WERI-Rb-1 (cell line): ENCODE measurements around the gene ELOVL6.

Source experiments
- DNase-seq: peaks from one replicate; pipeline ENCODE4 v3.0.0-alpha.2; 2020
- H3K27ac ChIP-seq: fragments of 250-450 bp; sonication (Bioruptor Pico); 2 replicates; pipeline ENCODE4 v1.5.1; 2020; ENCODE audit warnings: mild to moderate bottlenecking, moderate library complexity
- H3K27me3 ChIP-seq: fragments of 250-450 bp; sonication (Bioruptor Pico); 2 replicates; pipeline ENCODE4 v1.5.1; 2021; ENCODE audit warnings: mild to moderate bottlenecking, low read depth, moderate library complexity; ENCODE audit not compliant: insufficient read depth, severe bottlenecking
- H3K36me3 ChIP-seq: fragments of 250-450 bp; sonication (Bioruptor Pico); 2 replicates; pipeline ENCODE4 v1.5.1; 2020; ENCODE audit warnings: mild to moderate bottlenecking, moderate library complexity
- H3K4me3 ChIP-seq: 2 replicates; pipeline ENCODE4 v1.5.1; 2011; ENCODE audit warnings: low read depth, mild to moderate bottlenecking, control low read depth, low read length
- H3K9me3 ChIP-seq: fragments of 250-450 bp; sonication (Bioruptor Pico); 2 replicates; pipeline ENCODE4 v1.5.1; 2021; ENCODE audit warnings: mild to moderate bottlenecking, moderate library complexity; ENCODE audit not compliant: severe bottlenecking
- TF ChIP-seq, protein P1 (sequence below): IDR thresholded peaks from 2 replicates; pipeline ENCODE4 v1.5.1; 2011; ENCODE audit warnings: low read depth, mild to moderate bottlenecking, control low read depth, inconsistent platforms, low read length

Gene ELOVL6

DNA sequence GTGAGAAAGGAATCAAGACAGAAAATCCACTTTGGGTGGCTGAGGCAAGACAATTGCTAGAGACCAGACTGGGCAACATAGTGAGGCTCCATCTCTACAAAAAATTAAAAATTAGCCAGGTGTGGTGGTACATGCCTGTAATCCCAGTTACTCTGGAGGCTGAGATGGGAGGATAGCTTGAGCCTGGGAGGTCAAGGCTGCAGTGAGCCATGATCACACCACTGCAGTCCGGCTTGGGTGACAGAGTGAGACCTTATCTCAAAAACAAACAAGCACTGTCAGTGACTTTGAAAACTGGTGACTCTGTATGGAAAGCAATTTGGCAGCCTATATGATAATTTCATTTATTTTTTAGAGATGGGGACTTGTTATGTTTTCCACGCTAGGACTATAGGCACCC, 2.3 kb upstream of the ELOVL6 start:
- H3K36me3 ChIP-seq = peaks cover 3% of the 10 kb centered on the region
- H3K27me3 ChIP-seq = no peaks in the 10 kb centered on the region
- DNase-seq = no peak
- H3K27ac ChIP-seq = no peak overlapping the region
- TF ChIP-seq, protein P1, sequence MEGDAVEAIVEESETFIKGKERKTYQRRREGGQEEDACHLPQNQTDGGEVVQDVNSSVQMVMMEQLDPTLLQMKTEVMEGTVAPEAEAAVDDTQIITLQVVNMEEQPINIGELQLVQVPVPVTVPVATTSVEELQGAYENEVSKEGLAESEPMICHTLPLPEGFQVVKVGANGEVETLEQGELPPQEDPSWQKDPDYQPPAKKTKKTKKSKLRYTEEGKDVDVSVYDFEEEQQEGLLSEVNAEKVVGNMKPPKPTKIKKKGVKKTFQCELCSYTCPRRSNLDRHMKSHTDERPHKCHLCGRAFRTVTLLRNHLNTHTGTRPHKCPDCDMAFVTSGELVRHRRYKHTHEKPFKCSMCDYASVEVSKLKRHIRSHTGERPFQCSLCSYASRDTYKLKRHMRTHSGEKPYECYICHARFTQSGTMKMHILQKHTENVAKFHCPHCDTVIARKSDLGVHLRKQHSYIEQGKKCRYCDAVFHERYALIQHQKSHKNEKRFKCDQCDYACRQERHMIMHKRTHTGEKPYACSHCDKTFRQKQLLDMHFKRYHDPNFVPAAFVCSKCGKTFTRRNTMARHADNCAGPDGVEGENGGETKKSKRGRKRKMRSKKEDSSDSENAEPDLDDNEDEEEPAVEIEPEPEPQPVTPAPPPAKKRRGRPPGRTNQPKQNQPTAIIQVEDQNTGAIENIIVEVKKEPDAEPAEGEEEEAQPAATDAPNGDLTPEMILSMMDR = no peak
- no peak overlapping the region for H3K4me3 ChIP-seq
- H3K9me3 ChIP-seq = no peaks in the 10 kb centered on the region

DNA sequence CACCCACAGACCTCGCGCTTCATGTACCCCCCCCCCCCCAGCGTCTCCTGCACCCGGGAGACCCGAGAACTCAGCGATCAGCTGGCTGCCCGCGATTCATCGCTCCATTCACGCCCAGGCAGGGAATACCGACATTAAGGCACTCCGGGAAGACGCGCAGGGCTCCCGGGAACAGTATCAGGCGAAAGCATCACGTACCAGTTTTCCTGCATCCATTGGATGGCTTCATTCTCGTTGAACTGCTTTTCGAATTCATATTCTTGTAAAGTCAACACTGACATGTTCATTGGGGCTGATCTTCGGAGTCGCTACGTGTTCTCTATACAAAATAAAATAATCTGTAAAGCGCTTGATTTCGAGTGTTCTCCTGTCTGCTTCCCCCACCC, 373 bp downstream of the ELOVL6 start:
- TF ChIP-seq, protein P1 = no peak
- H3K27ac ChIP-seq = peak overlapping the region; percentile 88
- DNase-seq = peak; percentile 35

DNA sequence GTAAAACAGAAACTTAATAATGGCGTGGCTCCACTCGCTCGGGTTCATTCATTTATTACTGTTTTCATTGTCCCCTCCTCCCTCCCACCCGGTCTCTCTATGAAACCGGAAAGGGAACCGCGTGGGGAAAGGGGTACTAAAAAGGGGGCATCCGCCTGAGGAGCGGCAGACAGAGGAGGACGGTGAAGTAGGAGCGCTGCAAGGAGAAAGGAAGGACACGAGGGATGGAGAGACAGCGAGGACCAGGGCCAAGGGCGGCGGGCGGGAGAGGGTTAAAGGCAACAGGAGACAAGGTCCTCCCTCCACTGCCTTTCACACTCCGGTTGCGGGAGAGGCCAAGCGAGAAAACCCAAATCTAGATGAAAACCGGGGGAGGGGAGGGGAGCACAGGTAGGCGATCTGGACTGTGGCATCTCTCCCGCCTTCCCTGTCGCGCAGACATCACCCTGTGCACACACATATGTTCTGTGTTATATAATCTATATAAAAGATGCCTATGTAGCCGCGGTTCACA, 829 bp downstream of the ELOVL6 start:
- H3K27me3 ChIP-seq = no peaks in the 10 kb centered on the region
- peak; percentile 59 for DNase-seq
- H3K36me3 ChIP-seq = peaks cover 19% of the 10 kb centered on the region
- H3K27ac ChIP-seq = peak overlapping the region; percentile 88
- no peaks in the 10 kb centered on the region for H3K9me3 ChIP-seq
- TF ChIP-seq, protein P1 = no peak
- H3K4me3 ChIP-seq = peak overlapping the region; percentile 87

More for the DNA sequence above, 373 bp downstream of the ELOVL6 start:
- Histone ChIP-seq H3K4me3 (peak overlapping the region; percentile 87), H3K9me3 (no peaks in the 10 kb centered on the region), H3K36me3 (peaks cover 15% of the 10 kb centered on the region), H3K27me3 (no peaks in the 10 kb centered on the region)

DNA sequence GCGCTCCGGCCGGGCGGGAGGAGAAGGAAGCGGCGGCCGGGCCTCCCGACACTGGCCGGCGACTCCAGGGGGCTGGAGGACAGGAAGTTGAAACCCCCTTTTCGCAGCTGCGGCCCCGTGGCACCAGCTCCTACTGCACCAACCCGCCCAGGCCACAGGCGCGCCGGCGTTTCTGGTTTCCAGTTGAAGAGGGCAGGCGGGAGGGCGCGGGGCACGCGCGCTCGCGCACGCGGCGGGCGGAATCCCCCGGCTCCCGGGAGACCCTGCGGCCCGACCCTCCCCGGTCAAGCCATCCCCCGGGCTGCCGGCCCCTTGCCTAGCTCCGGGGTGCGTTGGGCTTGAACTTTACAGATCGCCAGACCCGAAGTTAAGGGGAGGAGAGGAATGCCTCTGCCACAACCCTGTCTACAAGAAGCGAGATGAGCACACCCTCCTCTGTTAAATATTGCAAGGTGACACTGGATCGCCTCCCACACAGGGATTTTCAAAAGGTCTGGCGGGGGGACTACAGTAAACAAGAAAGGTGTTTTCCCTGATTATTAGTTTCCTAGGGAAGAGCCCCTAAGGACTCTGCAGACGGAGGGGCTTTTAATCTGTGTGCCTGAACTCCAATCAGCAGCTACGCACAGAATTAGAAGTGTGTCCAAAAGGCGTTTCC, 1.4 kb downstream of the ELOVL6 start:
- H3K4me3 ChIP-seq = peak overlapping the region; percentile 87
- peak; percentile 72 for DNase-seq
- H3K27ac ChIP-seq = peak overlapping the region; percentile 88
- H3K9me3 ChIP-seq = no peaks in the 10 kb centered on the region
- H3K27me3 ChIP-seq = no peaks in the 10 kb centered on the region
- TF ChIP-seq, protein P1 = 0 out of 2 replicates have a peak, but pooled peaks have one; percentile 2
- H3K36me3 ChIP-seq = peaks cover 19% of the 10 kb centered on the region

DNA sequence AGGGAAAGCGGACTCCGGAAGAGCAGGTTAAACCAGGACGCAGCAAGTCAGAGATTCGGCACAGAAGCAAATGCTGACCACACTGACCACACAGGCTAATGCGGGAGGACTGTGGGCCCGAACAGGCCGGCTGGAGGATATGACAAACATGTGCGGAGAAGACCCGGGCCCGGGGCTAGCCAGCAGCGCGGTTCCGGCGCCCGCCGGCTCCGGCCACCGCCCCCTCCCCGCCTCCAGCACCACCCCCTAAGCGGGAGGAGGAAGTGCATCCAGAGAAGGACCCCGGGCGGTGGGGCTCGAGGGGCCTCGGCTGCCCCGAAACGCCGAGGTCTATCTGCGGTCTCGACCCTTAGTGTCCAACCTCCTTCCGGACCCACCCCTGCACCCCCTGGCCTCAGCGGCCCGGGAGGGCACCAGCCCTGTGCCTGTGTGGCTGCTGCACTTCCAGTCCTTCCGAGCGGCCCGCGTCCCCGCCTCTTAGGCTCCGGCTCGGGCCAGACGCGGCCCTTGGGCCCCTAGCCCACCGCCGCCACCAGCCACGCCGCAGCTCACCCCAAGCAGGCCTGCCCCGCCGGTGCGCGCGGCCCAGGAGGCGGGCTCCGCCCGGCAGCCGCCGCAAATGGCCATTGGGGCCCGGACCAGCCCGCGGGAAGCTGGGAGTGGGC, 2.1 kb downstream of the ELOVL6 start:
- TF ChIP-seq, protein P1 = no peak
- no peaks in the 10 kb centered on the region for H3K27me3 ChIP-seq
- DNase-seq = peak; percentile 80
- H3K9me3 ChIP-seq = no peaks in the 10 kb centered on the region
- peaks cover 21% of the 10 kb centered on the region for H3K36me3 ChIP-seq
- peak overlapping the region; percentile 88 for H3K27ac ChIP-seq
- peak overlapping the region; percentile 87 for H3K4me3 ChIP-seq
